ENCODE data around the gene SH3RF2.

DNA sequence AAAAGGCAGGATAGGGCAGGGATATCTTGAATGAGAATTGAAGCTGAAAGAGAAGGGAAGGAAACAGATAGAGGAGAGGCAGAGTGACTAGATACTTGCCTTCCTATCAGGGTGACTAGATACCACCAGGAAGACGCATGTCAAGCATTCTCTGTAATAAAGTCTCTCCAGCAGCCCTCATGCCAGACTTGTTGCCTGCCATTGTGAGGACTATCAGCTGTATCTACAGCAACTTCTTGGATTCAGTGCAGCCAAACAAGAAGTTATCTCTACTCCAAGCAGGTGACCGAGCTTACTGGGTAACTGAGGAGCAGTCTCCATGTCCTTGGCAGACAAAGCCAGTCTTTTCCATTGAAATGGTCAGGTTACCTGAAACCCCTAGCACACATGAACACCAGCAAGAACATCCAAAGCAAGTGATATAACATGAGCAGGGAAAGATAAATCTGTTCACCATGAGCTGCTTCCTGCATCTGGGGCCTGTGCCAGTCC lies 9.3 kb downstream of the SH3RF2 start:
- TF ChIP-seq ZNF816 (CRISPR knock-in tag; IDR thresholded peaks at IDR 0.05; ENCODE audit: borderline replicate concordance) (no peak), ZNF7 (CRISPR knock-in tag; IDR thresholded peaks at IDR 0.05) (no peak), ZNF296 (CRISPR knock-in tag; conservative IDR thresholded peaks at IDR 0.05) (no peak), IRF1 (CRISPR knock-in tag; IDR thresholded peaks at IDR 0.05; ENCODE audit: low read depth) (no peak)
- TF ChIP-seq, protein P1, sequence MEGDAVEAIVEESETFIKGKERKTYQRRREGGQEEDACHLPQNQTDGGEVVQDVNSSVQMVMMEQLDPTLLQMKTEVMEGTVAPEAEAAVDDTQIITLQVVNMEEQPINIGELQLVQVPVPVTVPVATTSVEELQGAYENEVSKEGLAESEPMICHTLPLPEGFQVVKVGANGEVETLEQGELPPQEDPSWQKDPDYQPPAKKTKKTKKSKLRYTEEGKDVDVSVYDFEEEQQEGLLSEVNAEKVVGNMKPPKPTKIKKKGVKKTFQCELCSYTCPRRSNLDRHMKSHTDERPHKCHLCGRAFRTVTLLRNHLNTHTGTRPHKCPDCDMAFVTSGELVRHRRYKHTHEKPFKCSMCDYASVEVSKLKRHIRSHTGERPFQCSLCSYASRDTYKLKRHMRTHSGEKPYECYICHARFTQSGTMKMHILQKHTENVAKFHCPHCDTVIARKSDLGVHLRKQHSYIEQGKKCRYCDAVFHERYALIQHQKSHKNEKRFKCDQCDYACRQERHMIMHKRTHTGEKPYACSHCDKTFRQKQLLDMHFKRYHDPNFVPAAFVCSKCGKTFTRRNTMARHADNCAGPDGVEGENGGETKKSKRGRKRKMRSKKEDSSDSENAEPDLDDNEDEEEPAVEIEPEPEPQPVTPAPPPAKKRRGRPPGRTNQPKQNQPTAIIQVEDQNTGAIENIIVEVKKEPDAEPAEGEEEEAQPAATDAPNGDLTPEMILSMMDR (CRISPR knock-in tag; IDR thresholded peaks at IDR 0.05) = no peak
